T-cell (primary cell): ENCODE results near the gene ATP5IF1. TPM values are rescaled to one million over a fixed set of nuclear protein-coding genes. Genes with fewer than 3 reads are reported as not detected.
A peak's percentile ranks its signal among the peaks of the same experiment; 100 is the strongest.

ENCODE experiments used
- ATAC-seq, 4 experiments: fragments of 200-7000 bp in 3 of 4; fragments of 150-1000 bp in 1 of 4; cut with Tn5 transposase; replicated peaks in 1 of 4; 1 replicate in 3 of 4; 2 replicates in 1 of 4; pipeline ENCODE4 v1.10.0; 2021; ENCODE audit warnings: moderate library complexity in 3 of 4, mild to moderate bottlenecking in 2 of 4, moderate number of reproducible peaks in 1 of 4
- CTCF ChIA-PET, 2 donors: fragments of 300-600 bp; sonication (Branson Sonifier 250); formaldehyde crosslinking; loops; one replicate each; lab custom pipeline; 2022; ENCODE audit warnings: antibody characterized with exemption in 2 of 2; lab: Charles Lee
- POLR2A ChIA-PET, 2 donors: fragments of 300-600 bp; sonication (Branson Sonifier 250); formaldehyde crosslinking; loops; one replicate each; lab custom pipeline; 2022; ENCODE audit warnings: antibody characterized with exemption in 2 of 2; lab: Charles Lee
- DNase-seq, 35 experiments: peaks; one replicate each; pipeline versions ENCODE4 v3.0.0 to v3.0.0-alpha.2; 2013 to 2023
- H3K27ac ChIP-seq: one replicate; pipeline ENCODE4 v1.5.1; 2013; ENCODE audit warnings: low read length
- H3K27me3 ChIP-seq, 2 experiments: replicated peaks in 1 of 2; 1 replicate in 1 of 2; 2 replicates in 1 of 2; pipeline versions ENCODE4 v1.6.1 to v1.7.0; 2013; ENCODE audit warnings: low read length in 1 of 2, mixed read lengths in 1 of 2; ENCODE audit not compliant: control insufficient read depth in 2 of 2, insufficient read depth in 2 of 2; ENCODE audit errors: extremely low read depth in 1 of 2
- H3K36me3 ChIP-seq, 2 donors: 1 replicate in 1 of 2; 2 replicates in 1 of 2; pipeline versions ENCODE4 v1.6.1 to v1.7.0; 2013; ENCODE audit warnings: low read length in 1 of 2; ENCODE audit not compliant: control insufficient read depth in 2 of 2, insufficient read depth in 1 of 2; ENCODE audit errors: extremely low read depth in 1 of 2
- H3K4me1 ChIP-seq, 2 experiments: 1 replicate in 1 of 2; 2 replicates in 1 of 2; pipeline versions ENCODE4 v1.6.1 to v1.7.0; 2013; ENCODE audit warnings: low read length in 2 of 2, mixed read lengths in 1 of 2; ENCODE audit not compliant: insufficient read depth in 2 of 2, control insufficient read depth in 1 of 2; ENCODE audit errors: extremely low read depth in 1 of 2
- H3K4me3 ChIP-seq, 2 donors: 1 replicate in 1 of 2; 2 replicates in 1 of 2; pipeline versions ENCODE4 v1.5.1 to v1.7.0; 2013; ENCODE audit warnings: mild to moderate bottlenecking in 2 of 2, low read length in 1 of 2, moderate library complexity in 1 of 2; ENCODE audit not compliant: control insufficient read depth in 1 of 2; ENCODE audit errors: extremely low read depth in 1 of 2
- H3K9me3 ChIP-seq: 2 replicates; pipeline ENCODE4 v1.7.0; 2013
- H3K27ac Mint-ChIP-seq, 2 donors: one replicate each; pipeline ENCODE4 v1.8.0; 2020 to 2021; ENCODE audit warnings: mild to moderate bottlenecking in 2 of 2, mixed read lengths in 2 of 2
- H3K27me3 Mint-ChIP-seq, 2 donors: one replicate each; pipeline ENCODE4 v1.8.0; 2021 to 2022; ENCODE audit warnings: mixed read lengths in 2 of 2
- H3K36me3 Mint-ChIP-seq: one replicate; pipeline ENCODE4 v1.8.0; 2021; ENCODE audit warnings: mixed read lengths
- H3K4me1 Mint-ChIP-seq, 3 donors: one replicate each; pipeline ENCODE4 v1.8.0; 2020 to 2022; ENCODE audit warnings: mixed read lengths in 3 of 3, mild to moderate bottlenecking in 1 of 3
- H3K4me3 Mint-ChIP-seq, 3 donors: one replicate each; pipeline ENCODE4 v1.8.0; 2020 to 2022; ENCODE audit warnings: mild to moderate bottlenecking in 3 of 3, mixed read lengths in 3 of 3, moderate library complexity in 3 of 3
- H3K9me3 Mint-ChIP-seq, 3 donors: one replicate each; pipeline ENCODE4 v1.8.0; 2020 to 2022; ENCODE audit warnings: mixed read lengths in 3 of 3
- WGBS: methylation state at CpG from one replicate; pipeline ENCODE4 v1.1.5; 2013; ENCODE audit warnings: missing lambda C conversion rate; ENCODE audit not compliant: insufficient coverage; 5-methylcytosine and 5-hydroxymethylcytosine counted together
- total RNA-seq, 35 experiments: library from RNA in 6 of 35; stranded (reverse) in 6 of 35; fragments of 120-200 nt in 1 of 35; gene quantifications; one replicate each; pipeline versions ENCODE4 v1.2.1 to v1.2.4 and lab custom pipeline; 2013 to 2026

The ATP5IF1 gene
- total RNA-seq, 5 donors from 2014 or later (not counting 1 experiment from before 2014, with no cell fraction given) = 74.4 to 106 (median 93.5) TPM

- H3K9me3 Mint-ChIP-seq = no peaks in the 10 kb centered on the region
- H3K4me3 Mint-ChIP-seq = no peak overlapping the region
- POLR2A ChIA-PET = no interaction called here
- no peaks in the 10 kb centered on the region for H3K27me3 Mint-ChIP-seq
- no peak for DNase-seq
- Histone ChIP-seq H3K27ac (no peak overlapping the region), H3K4me3 (no peak overlapping the region), H3K27me3 (no peaks in the 10 kb centered on the region), H3K36me3 (peaks cover 0 to 6% of the 10 kb centered on the region in 2 donors), H3K9me3 (no peaks in the 10 kb centered on the region), H3K4me1 (peaks cover 43 to 45% of the 10 kb centered on the region in 2 experiments)
- ATAC-seq = no peak
- H3K27ac Mint-ChIP-seq = peak overlapping the region in 1 of 2 donors; percentile 22
- H3K4me1 Mint-ChIP-seq = peaks cover 27 to 38% (median 34%) of the 10 kb centered on the region in 3 donors
- no peaks in the 10 kb centered on the region for H3K36me3 Mint-ChIP-seq
- WGBS = 95% methylated on average over 7 of the region's 10 CpGs
- CTCF ChIA-PET = no interaction called here
Observed at GRCh38 chr1:28241638-28242241, 5.8 kb downstream of the ATP5IF1 start.

- ATAC-seq (no peak), DNase-seq (peak in 1 of 35 experiments; percentile 51)
- H3K9me3 Mint-ChIP-seq = no peaks in the 10 kb centered on the region
- Histone ChIP-seq H3K9me3 (no peaks in the 10 kb centered on the region), H3K4me3 (no peak overlapping the region), H3K27ac (peak overlapping the region; percentile 95), H3K4me1 (peaks cover 46 to 53% of the 10 kb centered on the region in 2 experiments), H3K36me3 (no peaks in the 10 kb centered on the region), H3K27me3 (no peaks in the 10 kb centered on the region)
- H3K4me3 Mint-ChIP-seq = peak overlapping the region; percentile 13 to 72 (median 44)
- ChIA-PET POLR2A (interaction anchor here (0.6 to 4.6 kb wide), 7 partner anchors 8 to 1552 kb away, joined by 3 to 37 read pairs (median 3); partner anchors contain the start of gene ATP5IF1 (in 1 of the 2)), CTCF (interaction anchor here in 1 of 2 donors (0.6 to 0.8 kb wide), 2 partner anchors 154 to 1564 kb away, joined by 3 read pairs; no protein-coding TSS in a partner anchor)
- no peaks in the 10 kb centered on the region for H3K27me3 Mint-ChIP-seq
- WGBS = no CpG with 5 or more reads among the region's 2 CpGs
- peaks cover 43 to 54% (median 52%) of the 10 kb centered on the region in 3 donors for H3K4me1 Mint-ChIP-seq
- no peaks in the 10 kb centered on the region for H3K36me3 Mint-ChIP-seq
- peak overlapping the region; percentile 92 to 95 for H3K27ac Mint-ChIP-seq
Observed at GRCh38 chr1:28243685-28244311, 7.9 kb downstream of the ATP5IF1 start.

GRCh38 chr1:28244549-28245251 is 8.8 kb downstream of the ATP5IF1 start:
- ChIA-PET CTCF (interaction anchor here (0.5 to 2.1 kb wide), 6 partner anchors 13 to 1565 kb away, joined by 3 to 10 read pairs (median 3); no protein-coding TSS in a partner anchor), POLR2A (interaction anchor here (0.6 to 4.6 kb wide), 3 partner anchors 9 to 1553 kb away, joined by 3 to 37 read pairs (median 9); partner anchors contain the start of genes ATP5IF1 (in 1 of the 2) and DNAJC8 (in 1 of the 2))
- Mint-ChIP-seq H3K4me1 (peaks cover 51 to 61% (median 59%) of the 10 kb centered on the region in 3 donors), H3K27me3 (no peaks in the 10 kb centered on the region), H3K36me3 (no peaks in the 10 kb centered on the region), H3K9me3 (no peaks in the 10 kb centered on the region), H3K4me3 (peak overlapping the region; percentile 13 to 72 (median 66)), H3K27ac (peak overlapping the region; percentile 92 to 95)
- H3K27ac ChIP-seq = peak overlapping the region; percentile 95
- 72% methylated on average over 10 of the region's 13 CpGs for WGBS
- no peaks in the 10 kb centered on the region for H3K9me3 ChIP-seq
- ATAC-seq (no peak), DNase-seq (no peak)
- H3K27me3 ChIP-seq = no peaks in the 10 kb centered on the region
- no peaks in the 10 kb centered on the region for H3K36me3 ChIP-seq
- peak overlapping the region in 1 of 2 donors; percentile 11 for H3K4me3 ChIP-seq
- H3K4me1 ChIP-seq = peaks cover 53 to 59% of the 10 kb centered on the region in 2 experiments

- peak overlapping the region; percentile 67 to 70 for H3K4me3 ChIP-seq
- H3K27me3 ChIP-seq = no peaks in the 10 kb centered on the region
- H3K4me3 Mint-ChIP-seq = peak overlapping the region; percentile 83 to 93 (median 86)
- peak overlapping the region; percentile 88 to 94 for H3K27ac Mint-ChIP-seq
- WGBS = 0% methylated on average over 2 of the region's 11 CpGs
- H3K4me1 ChIP-seq = peaks cover 53 to 61% of the 10 kb centered on the region in 2 experiments
- H3K27ac ChIP-seq = peak overlapping the region; percentile 95
- DNase-seq (peak in 29 of 35 experiments; percentile 25 to 86 (median 56)), ATAC-seq (peak; percentile 10 to 65 (median 22))
- H3K36me3 ChIP-seq = no peaks in the 10 kb centered on the region
- H3K4me1 Mint-ChIP-seq = peaks cover 51 to 63% (median 61%) of the 10 kb centered on the region in 3 donors
- H3K27me3 Mint-ChIP-seq = no peaks in the 10 kb centered on the region
- ChIA-PET CTCF (interaction anchor here (0.6 to 2.1 kb wide), 14 partner anchors 9 to 1413 kb away, joined by 3 to 17 read pairs (median 4); partner anchors contain the start of genes ATP5IF1 (in 2 of the 2), FAM76A (in 1 of the 2), MED18 (in 1 of the 2) and SRSF4 (in 1 of the 2)), POLR2A (interaction anchor here (0.5 to 4.6 kb wide), 28 partner anchors 9 to 1868 kb away, joined by 3 to 37 read pairs (median 6); partner anchors contain the start of genes ATP5IF1 (in 2 of the 2), DNAJC8 (in 1 of the 2), FAM76A (in 1 of the 2) and MED18 (in 1 of the 2))
- H3K9me3 ChIP-seq = no peaks in the 10 kb centered on the region
- no peaks in the 10 kb centered on the region for H3K36me3 Mint-ChIP-seq
- H3K9me3 Mint-ChIP-seq = no peaks in the 10 kb centered on the region
Observed at GRCh38 chr1:28246427-28246832, 10.5 kb downstream of the ATP5IF1 start.

DNA sequence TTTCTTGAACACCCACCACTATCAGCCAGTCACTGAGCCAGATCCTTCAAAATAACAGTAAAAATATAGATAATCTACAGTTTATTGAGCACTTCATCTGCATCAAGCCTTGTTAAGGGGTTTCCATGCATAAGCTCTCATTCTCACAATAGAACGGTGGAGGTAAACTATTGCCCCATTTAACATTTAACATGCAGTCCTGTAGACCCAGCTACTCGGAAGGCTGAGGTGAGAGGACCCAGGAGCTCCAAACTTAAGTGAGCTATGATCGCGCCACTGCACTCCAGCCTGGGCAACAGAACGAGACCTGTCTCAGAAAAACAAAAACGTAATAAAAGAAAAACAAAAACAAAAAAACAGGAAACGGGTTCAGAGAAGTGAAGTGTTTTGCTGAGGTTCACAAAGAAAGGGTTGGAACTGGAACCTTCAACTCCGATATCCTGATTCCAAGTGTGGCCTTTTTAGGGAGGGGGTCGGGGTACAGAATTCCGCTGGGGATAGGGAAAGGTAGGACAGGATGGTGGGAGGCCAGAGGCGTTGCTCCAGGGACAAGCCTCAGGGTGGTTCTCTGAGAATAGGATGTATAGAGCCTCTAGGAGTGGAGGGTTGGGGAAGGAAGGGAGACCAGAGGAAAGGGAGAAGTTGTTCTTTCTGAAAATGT is 11.8 kb downstream of the ATP5IF1 start:
- Mint-ChIP-seq H3K4me1 (peaks cover 50 to 58% (median 57%) of the 10 kb centered on the region in 3 donors), H3K4me3 (peak overlapping the region; percentile 83 to 93 (median 86)), H3K36me3 (no peaks in the 10 kb centered on the region), H3K27me3 (no peaks in the 10 kb centered on the region), H3K27ac (peak overlapping the region; percentile 88 to 94), H3K9me3 (no peaks in the 10 kb centered on the region)
- ATAC-seq = no peak
- Histone ChIP-seq H3K4me1 (peaks cover 50 to 54% of the 10 kb centered on the region in 2 experiments), H3K4me3 (peak overlapping the region; percentile 37 to 50), H3K36me3 (no peaks in the 10 kb centered on the region), H3K27ac (peak overlapping the region; percentile 95), H3K9me3 (no peaks in the 10 kb centered on the region), H3K27me3 (no peaks in the 10 kb centered on the region)
- CTCF ChIA-PET = interaction anchor here (0.6 to 2.7 kb wide), 23 partner anchors 9 to 629 kb away, joined by 3 to 20 read pairs (median 5); partner anchors contain the start of genes ATP5IF1 (in 1 of the 2), MED18 (in 1 of the 2), PHACTR4 (in 1 of the 2) and RCC1 (in 1 of the 2)
- DNase-seq = peak in 4 of 35 experiments; percentile 4 to 20 (median 14)
- POLR2A ChIA-PET = interaction anchor here (0.7 to 4.6 kb wide), 3 partner anchors 12 to 123 kb away, joined by 3 to 37 read pairs (median 19); partner anchors contain the start of genes ATP5IF1 (in 1 of the 2) and MED18 (in 1 of the 2)
- WGBS = 61% methylated on average over 5 of the region's 11 CpGs
